Superior temporal gyrus (tissue), 1 donor: ENCODE measurements around the gene SORL1.
A peak's percentile ranks its signal among the peaks of the same experiment; 100 is the strongest.

Experiments used
- DNase-seq: peaks from one replicate; pipeline ENCODE4 v3.0.0-alpha.2; 2016; ENCODE audit errors: extremely low spot score

The SORL1 gene

DNA sequence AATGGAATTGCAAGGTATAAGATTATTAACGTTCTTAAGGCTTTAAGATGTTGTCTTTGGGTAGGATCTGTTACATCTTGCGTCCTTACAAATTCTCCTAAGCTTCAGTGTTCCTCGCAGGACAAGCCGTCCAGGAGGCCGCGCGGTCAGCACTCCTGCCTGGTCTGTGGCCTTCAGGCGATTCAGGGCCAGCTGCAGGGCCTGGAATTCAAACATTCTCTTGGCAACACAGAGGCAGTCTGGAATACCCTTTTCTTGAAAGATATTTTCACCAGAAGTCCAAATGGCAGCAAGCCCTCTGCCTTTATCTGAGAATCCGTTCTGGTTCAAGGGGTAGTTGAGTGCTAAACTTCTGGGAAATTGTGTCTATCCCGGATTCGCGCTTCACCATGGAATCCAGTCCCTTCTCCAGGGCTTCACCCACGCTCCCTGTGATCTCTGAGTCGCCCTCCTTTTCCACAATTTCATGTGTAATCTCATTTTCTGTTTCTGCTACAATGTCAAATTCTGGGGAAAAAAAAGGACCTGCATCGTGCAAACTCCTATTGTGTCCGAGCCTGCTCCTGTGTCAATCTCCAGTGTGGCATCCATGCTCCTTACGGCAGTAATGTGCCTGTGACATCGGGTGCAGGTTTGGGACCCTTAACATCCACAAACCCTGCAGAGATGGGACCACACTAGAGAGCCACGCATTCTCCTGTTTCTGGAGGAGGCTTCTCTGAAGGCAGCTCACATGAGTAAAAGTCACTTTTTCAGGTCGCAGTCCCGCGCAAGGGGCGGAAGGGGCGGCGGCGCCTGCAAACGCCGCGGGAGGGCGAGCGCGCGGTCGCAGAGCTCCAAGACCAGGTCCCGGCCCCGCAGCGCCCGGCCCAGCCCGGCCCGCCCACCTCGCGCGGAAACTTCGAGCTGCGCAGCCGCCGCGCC is 25.4 kb upstream of the SORL1 start:
- DNase-seq, result no peak

- no peak for DNase-seq
These were observed 24.7 kb upstream of the SORL1 start for GRCh38 chr11:121427400-121427744.

DNA sequence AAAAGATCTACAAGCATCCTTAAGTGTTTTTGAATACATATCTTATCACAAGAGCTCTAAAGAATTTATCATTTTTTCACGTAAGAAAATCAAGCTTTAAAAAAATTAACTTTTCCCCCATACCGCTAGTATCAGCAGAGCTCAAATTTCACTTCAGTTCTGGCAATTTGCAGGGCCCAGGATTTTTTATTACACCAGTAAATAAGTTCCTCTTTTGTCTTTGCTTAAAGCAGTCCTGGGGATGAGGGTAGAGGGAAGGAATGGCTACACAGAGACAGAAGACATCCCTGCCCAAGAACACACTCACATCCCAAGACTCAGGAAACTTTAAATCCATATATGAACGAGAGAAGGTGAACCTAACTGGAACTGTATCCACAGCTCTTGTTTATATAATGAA is 22.6 kb upstream of the SORL1 start:
- DNase-seq, result no peak

GRCh38 chr11:121431820-121432526 is 20.1 kb upstream of the SORL1 start:
- DNase-seq, result no peak

DNA sequence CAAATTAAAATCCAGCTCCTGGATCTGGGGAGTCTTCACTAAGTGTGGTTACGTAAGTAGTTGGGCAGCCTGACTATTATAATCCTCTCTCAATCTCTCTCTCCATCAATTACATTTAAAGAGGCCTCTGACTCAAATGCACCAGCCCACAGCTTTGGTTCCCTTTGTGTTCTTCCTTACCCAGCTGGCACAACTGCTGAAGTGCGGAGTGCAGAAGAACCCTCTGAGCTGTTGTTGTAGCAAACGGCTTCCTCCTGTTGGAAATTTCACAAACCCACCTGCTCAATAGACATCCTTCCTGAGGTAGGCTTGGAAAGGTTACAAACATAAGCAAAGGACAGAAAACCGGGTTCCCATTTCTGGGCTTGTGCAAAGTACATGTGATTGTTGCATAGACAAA is 17.0 kb upstream of the SORL1 start:
- DNase-seq, result peak; percentile 69

- DNase-seq, result peak; percentile 27
These were observed 16.3 kb upstream of the SORL1 start for GRCh38 chr11:121435551-121436511.

GRCh38 chr11:121437018-121437685 is 15.0 kb upstream of the SORL1 start:
- no peak for DNase-seq

DNA sequence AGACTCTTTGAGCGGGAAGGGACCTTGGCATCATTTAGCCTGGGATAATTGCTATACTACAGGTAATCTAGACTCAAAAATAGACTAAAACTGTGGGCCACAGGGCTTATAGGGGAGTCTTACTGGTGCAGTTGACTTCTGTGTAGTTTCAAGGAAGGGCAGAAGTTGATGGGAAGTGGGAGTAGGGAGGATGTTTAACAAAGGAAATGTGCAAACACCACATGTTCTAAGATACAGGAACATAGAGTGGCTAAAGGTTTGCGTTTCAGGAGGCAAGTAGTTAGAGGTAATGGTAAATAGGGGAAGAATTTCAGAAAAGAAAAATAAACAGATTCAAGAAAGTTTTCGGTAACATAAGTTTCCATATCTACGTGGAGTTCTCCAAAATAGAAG is 14.4 kb upstream of the SORL1 start:
- DNase-seq, result no peak

- peak; percentile 57 for DNase-seq
These were observed 12.8 kb upstream of the SORL1 start for GRCh38 chr11:121439337-121439736.

DNA sequence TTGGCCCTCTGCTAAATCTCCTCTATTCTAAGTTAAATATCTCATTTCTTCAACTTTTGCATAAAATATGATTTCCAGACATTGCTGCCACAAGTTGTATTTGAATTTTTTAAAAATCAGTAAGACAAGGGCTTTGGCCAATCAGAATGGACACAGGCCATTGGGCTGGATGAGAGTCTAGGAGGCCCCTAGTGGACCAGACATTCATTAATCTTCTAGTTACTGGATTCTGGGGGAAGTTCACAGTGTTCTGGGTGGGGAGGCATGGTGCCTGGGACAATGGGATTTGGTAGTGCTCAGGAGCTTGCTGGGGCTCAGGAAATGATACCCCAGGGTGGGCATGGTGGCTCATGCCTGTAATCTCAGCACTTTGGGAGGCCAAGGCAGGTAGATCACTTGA is 12.4 kb upstream of the SORL1 start:
- no peak for DNase-seq

DNA sequence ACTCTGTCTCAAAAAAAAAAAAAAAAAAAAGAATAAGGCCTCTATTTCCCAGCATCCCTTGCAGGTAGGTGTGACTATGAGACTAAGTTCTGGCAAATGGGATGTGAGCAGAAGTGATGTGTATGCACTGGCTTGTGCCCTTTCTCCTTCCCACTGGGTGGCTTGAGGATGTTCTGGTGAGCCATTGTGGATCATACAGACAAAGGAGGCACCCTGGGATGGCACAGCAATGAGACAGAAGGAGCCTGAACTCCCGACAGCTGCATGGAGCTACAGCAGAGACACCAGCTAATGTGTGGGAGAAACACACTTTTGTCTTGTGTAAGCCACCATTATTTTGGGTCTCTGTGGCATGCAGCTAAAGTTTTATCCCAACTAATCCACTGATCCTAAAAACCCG is 10.6 kb upstream of the SORL1 start:
- DNase-seq, result no peak

- no peak for DNase-seq
These were observed 8.3 kb upstream of the SORL1 start for GRCh38 chr11:121443688-121444275.

DNA sequence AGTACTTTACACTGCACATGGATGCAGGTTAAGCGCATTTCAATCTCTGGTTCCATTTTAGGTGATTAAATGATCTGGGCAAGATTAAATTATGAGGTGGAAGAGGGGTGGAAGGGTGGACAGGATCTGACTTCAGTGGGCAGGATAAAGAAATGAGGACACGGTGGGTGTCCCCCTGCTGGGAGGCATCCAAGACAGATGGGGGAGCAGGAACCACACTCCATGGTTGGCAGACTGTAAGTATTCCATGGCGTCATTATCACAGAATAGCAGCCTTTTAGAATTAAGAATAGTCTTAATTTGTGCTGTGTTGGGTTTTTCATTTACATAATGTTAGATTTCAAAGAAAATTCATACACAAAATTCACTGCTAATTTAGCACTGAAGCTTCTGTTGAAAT is 7.6 kb upstream of the SORL1 start:
- DNase-seq, result no peak

GRCh38 chr11:121445071-121445768 is 6.9 kb upstream of the SORL1 start:
- DNase-seq, result no peak

- DNase-seq, result peak; percentile 47
These were observed 5.4 kb upstream of the SORL1 start for GRCh38 chr11:121446752-121447156.

DNA sequence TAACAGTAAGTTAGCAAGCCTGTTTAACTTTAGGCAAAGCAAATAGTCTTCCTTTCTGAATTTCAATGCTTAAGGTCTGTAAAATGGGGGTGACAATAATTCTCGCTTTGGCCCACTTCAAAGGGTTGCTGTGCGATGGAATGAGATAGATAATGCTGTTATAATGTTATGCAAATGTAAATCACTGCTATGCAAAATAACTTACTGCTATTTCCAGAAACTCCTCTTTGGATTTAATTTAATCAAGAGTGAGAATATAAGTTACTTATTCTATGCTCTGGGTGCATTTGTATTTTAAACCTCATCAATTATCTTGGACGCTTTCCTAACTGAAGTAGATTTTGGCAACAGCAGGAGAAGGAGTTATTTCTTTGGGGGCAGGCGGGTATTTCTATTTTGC is 4.1 kb upstream of the SORL1 start:
- no peak for DNase-seq

DNA sequence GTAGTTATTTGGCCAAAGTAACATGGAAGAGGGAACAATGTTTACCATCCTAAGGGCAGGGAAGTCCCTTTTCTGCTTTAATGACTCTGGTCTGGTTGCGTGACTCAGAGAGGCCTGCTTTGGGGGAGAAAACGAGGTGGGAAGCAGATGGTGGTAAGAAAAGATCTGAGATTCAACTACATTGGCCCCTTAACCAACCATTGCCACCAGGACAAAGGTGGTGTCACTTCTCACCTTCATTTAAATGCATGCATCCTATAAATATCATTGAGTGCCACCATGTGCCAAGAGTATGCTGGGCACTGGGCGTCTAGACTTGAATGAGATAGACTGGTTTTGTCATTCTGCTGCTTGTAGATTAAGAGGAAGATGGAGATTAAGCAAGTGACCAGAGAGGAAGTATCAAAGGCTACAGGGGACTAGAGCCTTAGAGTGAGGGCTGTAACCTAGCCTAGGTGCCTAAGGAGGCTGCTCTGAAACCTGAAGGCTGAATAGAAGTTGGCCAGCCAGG is 3.6 kb upstream of the SORL1 start:
- no peak for DNase-seq

GRCh38 chr11:121449123-121449522 is 3.0 kb upstream of the SORL1 start:
- DNase-seq, result no peak

DNA sequence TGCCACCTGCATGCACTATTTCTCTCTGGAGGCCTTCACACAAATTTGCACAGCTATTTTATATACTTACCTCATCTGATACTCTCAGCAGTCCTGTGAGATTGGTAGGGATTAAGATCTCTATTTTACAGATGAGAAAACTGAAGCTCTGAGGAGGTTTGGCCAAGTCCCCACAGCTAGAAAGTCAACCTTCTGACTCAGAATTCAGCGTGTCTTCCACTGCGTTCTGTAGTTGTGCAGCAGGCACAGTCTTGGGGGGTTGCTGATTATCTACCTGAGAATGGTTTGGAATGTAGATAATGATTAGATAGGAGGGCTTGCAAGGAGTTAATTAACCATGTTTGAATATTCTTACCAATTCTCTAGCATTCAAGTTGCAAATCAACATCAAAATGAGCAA is 2.5 kb upstream of the SORL1 start:
- no peak for DNase-seq

DNA sequence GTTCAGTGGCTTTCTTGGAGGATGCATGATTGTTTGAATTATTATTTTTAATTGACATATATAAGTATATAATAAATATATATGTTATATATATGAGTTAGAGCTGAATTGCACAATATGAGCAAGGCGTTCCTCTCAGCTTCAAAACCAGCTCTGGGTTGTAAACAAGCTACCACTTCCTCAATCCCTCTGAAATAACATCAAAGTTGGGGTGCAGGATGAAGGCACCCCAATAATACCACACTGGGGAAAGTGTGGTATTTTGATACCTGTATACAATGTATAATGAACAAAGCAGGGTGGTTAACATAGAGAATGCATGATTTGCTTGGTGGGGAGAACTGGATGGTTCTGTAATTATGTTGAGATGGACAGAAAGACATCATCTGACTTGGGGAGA is 1.7 kb upstream of the SORL1 start:
- no peak for DNase-seq
